Right forelimb (tissue), 1 donor: ENCODE results near the gene PPCDC.
"Not testable (repeated sequence)": the region's sequence is repeated elsewhere in the genome, so short reads cannot be mapped to it uniquely, and the experiment has no call there.

Experiments
- DNase-seq: peaks from one replicate; pipeline ENCODE4 v3.0.0-alpha.2; 2018

Gene PPCDC

GRCh38 chr15:75069301-75069925 lies 46.0 kb downstream of the PPCDC start:
- no peak for DNase-seq

GRCh38 chr15:75070674-75071073 lies 47.3 kb downstream of the PPCDC start:
- no peak for DNase-seq

- no peak for DNase-seq
Observed at GRCh38 chr15:75073197-75073596, 49.8 kb downstream of the PPCDC start.

GRCh38 chr15:75076277-75076676 lies 52.9 kb downstream of the PPCDC start:
- DNase-seq, result no peak

- not testable (repeated sequence) for DNase-seq
Observed at GRCh38 chr15:75077551-75077961, 54.2 kb downstream of the PPCDC start.

GRCh38 chr15:75081150-75081549 lies 57.8 kb downstream of the PPCDC start:
- DNase-seq, result no peak

- no peak for DNase-seq
Observed at GRCh38 chr15:75082689-75083088, 59.3 kb downstream of the PPCDC start.

- not testable (repeated sequence) for DNase-seq
Observed at GRCh38 chr15:75085708-75086107, 62.3 kb downstream of the PPCDC start.

- no peak for DNase-seq
Observed at GRCh38 chr15:75089456-75090387, 66.3 kb downstream of the PPCDC start.

GRCh38 chr15:75090388-75090734 lies 67.0 kb downstream of the PPCDC start:
- DNase-seq, result no peak

- DNase-seq, result no peak
Observed at GRCh38 chr15:75091814-75092213, 68.4 kb downstream of the PPCDC start.

- not testable (repeated sequence) for DNase-seq
Observed at GRCh38 chr15:75094961-75095478, 71.6 kb downstream of the PPCDC start.

- no peak for DNase-seq
Observed at GRCh38 chr15:75095594-75095993, 72.2 kb downstream of the PPCDC start.

GRCh38 chr15:75097939-75098338 lies 74.5 kb downstream of the PPCDC start:
- no peak for DNase-seq

GRCh38 chr15:75098404-75098803 lies 75.0 kb downstream of the PPCDC start:
- no peak for DNase-seq
